HL-60 (cell line): Measurements from ENCODE around the gene SLC12A3.

Experiments
- DNase-seq, 2 experiments: peaks; one replicate each; pipeline ENCODE4 v3.0.0-alpha.2; 2010 to 2020; ENCODE audit warnings: low read depth in 1 of 2, low spot score in 1 of 2
- H3K27ac ChIP-seq: fragments of 250-450 bp; sonication (Bioruptor Pico); replicated peaks from 2 replicates; pipeline ENCODE4 v1.5.1; 2020; ENCODE audit warnings: mild to moderate bottlenecking, moderate library complexity
- H3K27me3 ChIP-seq: fragments of 250-450 bp; sonication (Bioruptor Pico); 2 replicates; pipeline ENCODE4 v1.5.1; 2021; ENCODE audit warnings: mild to moderate bottlenecking, moderate library complexity; ENCODE audit not compliant: insufficient read depth, poor library complexity, severe bottlenecking
- H3K4me3 ChIP-seq: replicated peaks from 2 replicates; pipeline ENCODE4 v1.5.1; 2011; ENCODE audit warnings: mild to moderate bottlenecking, control low read depth, low read length; ENCODE audit not compliant: insufficient read depth
- CTCF ChIP-seq: IDR thresholded peaks from one replicate; pipeline ENCODE4 v1.5.1; 2011; ENCODE audit warnings: low read length, control low read depth, inconsistent platforms; ENCODE audit not compliant: insufficient read depth
- GABPA ChIP-seq: IDR thresholded peaks from 2 replicates; pipeline ENCODE4 v1.6.1; 2012; ENCODE audit warnings: low read depth
- POLR2AphosphoS5 ChIP-seq: IDR thresholded peaks from 2 replicates; pipeline ENCODE4 v1.6.1; 2012; ENCODE audit warnings: low read depth
- REST ChIP-seq: IDR thresholded peaks from 2 replicates; pipeline ENCODE4 v1.6.1; 2012; ENCODE audit warnings: low read depth; ENCODE audit not compliant: insufficient replicate concordance
- SPI1 ChIP-seq: IDR thresholded peaks from 2 replicates; pipeline ENCODE4 v1.6.1; 2012; ENCODE audit warnings: low read depth, mild to moderate bottlenecking, borderline replicate concordance

Gene SLC12A3

GRCh38 chr16:56891685-56892084 lies 26.7 kb downstream of the SLC12A3 start:
- Histone ChIP-seq H3K4me3 (no peak overlapping the region), H3K27ac (no peak overlapping the region), H3K27me3 (no peaks in the 10 kb centered on the region)
- DNase-seq, result no peak
- no peak for TF ChIP-seq GABPA
- TF ChIP-seq POLR2AphosphoS5, result no peak

- no peaks in the 10 kb centered on the region for H3K27me3 ChIP-seq
- H3K4me3 ChIP-seq, result no peak overlapping the region
- TF ChIP-seq CTCF, result no peak
- TF ChIP-seq REST, result no peak
- no peak overlapping the region for H3K27ac ChIP-seq
- no peak for DNase-seq
Measured at GRCh38 chr16:56892705-56893104, 27.7 kb downstream of the SLC12A3 start.

- Histone ChIP-seq H3K27ac (no peak overlapping the region), H3K4me3 (no peak overlapping the region), H3K27me3 (no peaks in the 10 kb centered on the region)
- DNase-seq, result no peak
- TF ChIP-seq CTCF (no peak), GABPA (no peak), POLR2AphosphoS5 (no peak), SPI1 (no peak), REST (no peak)
Measured at GRCh38 chr16:56894331-56894917, 29.4 kb downstream of the SLC12A3 start.

- TF ChIP-seq GABPA, result no peak
- TF ChIP-seq SPI1, result no peak
- no peak for TF ChIP-seq POLR2AphosphoS5
- TF ChIP-seq CTCF, result no peak
- no peak for TF ChIP-seq REST
- no peak for DNase-seq
- H3K4me3 ChIP-seq, result no peak overlapping the region
- H3K27me3 ChIP-seq, result no peaks in the 10 kb centered on the region
- no peak overlapping the region for H3K27ac ChIP-seq
Measured at GRCh38 chr16:56895813-56896212, 30.8 kb downstream of the SLC12A3 start.
